OCI-M2 (cell line): ENCODE data around the gene RMND5B.
"Not testable (repeated sequence)": the region's sequence is repeated elsewhere in the genome, so short reads cannot be mapped to it uniquely, and the experiment has no call there.

Experiments used
- DNase-seq: peaks from one replicate; lab custom pipeline; 2025; ENCODE audit not compliant: unreplicated experiment; lab: John Stamatoyannopoulos, UW

The RMND5B gene

GRCh38 chr5:178130576-178131445 is at the start of gene RMND5B:
TSS of gene RMND5B (plus strand) at chr5:178131014. CDS start at chr5:178138120, 7,106 bp downstream.
- DNase-seq = no peak

- DNase-seq = no peak
These were observed 49.1 kb upstream of the RMND5B start for GRCh38 chr5:178081571-178082243.

GRCh38 chr5:178083922-178084321 is 46.9 kb upstream of the RMND5B start:
- no peak for DNase-seq

GRCh38 chr5:178085316-178085715 is 45.5 kb upstream of the RMND5B start:
- no peak for DNase-seq

- no peak for DNase-seq
These were observed 44.5 kb upstream of the RMND5B start for GRCh38 chr5:178086266-178086665.

- DNase-seq = not testable (repeated sequence)
These were observed 43.6 kb upstream of the RMND5B start for GRCh38 chr5:178087199-178087598.

- DNase-seq = no peak
These were observed 40.0 kb upstream of the RMND5B start for GRCh38 chr5:178090856-178091255.

GRCh38 chr5:178093134-178093533 is 37.7 kb upstream of the RMND5B start:
- DNase-seq = no peak

GRCh38 chr5:178094345-178094744 is 36.5 kb upstream of the RMND5B start:
- no peak for DNase-seq

- no peak for DNase-seq
These were observed 32.1 kb upstream of the RMND5B start for GRCh38 chr5:178098685-178099084.

- no peak for DNase-seq
These were observed 27.2 kb upstream of the RMND5B start for GRCh38 chr5:178103612-178104011.

- no peak for DNase-seq
These were observed 26.3 kb upstream of the RMND5B start for GRCh38 chr5:178104492-178104891.

GRCh38 chr5:178106086-178106485 is 24.7 kb upstream of the RMND5B start:
- DNase-seq = no peak

GRCh38 chr5:178106556-178107239 is 24.1 kb upstream of the RMND5B start:
- DNase-seq = no peak

- DNase-seq = no peak
These were observed 23.0 kb upstream of the RMND5B start for GRCh38 chr5:178107756-178108310.

- DNase-seq = no peak
These were observed 22.4 kb upstream of the RMND5B start for GRCh38 chr5:178108446-178108845.

GRCh38 chr5:178108966-178109365 is 21.8 kb upstream of the RMND5B start:
- DNase-seq = no peak

GRCh38 chr5:178110511-178110910 is 20.3 kb upstream of the RMND5B start:
- no peak for DNase-seq

- DNase-seq = no peak
These were observed 18.9 kb upstream of the RMND5B start for GRCh38 chr5:178111925-178112324.

- DNase-seq = no peak
These were observed 18.3 kb upstream of the RMND5B start for GRCh38 chr5:178112545-178112944.

- DNase-seq = no peak
These were observed 17.6 kb upstream of the RMND5B start, which contains the start of gene N4BP3 for GRCh38 chr5:178113141-178113787. TSS of gene N4BP3 (plus strand) at chr5:178113532. CDS start at chr5:178119584, 6,052 bp downstream.
